Naive thymus-derived CD4-positive, alpha-beta T cell (primary cell): Measurements from ENCODE around the gene MCM9. TPM values are rescaled to one million over a fixed set of nuclear protein-coding genes. Genes with fewer than 3 reads are reported as not detected.

Experiments
- ATAC-seq: fragments of 150-1000 bp; cut with Tn5 transposase; 2 replicates; pipeline ENCODE4 v1.10.0; 2021; ENCODE audit warnings: mild to moderate bottlenecking, moderate library complexity
- CTCF ChIA-PET: fragments of 350-600 bp; sonication (Branson Sonifier 250); formaldehyde crosslinking; loops from one replicate; lab custom pipeline; 2021; ENCODE audit warnings: antibody characterized with exemption; lab: Charles Lee
- POLR2A ChIA-PET: fragments of 350-600 bp; sonication (Branson Sonifier 250); formaldehyde crosslinking; loops from one replicate; lab custom pipeline; 2021; ENCODE audit warnings: antibody characterized with exemption, inconsistent platforms; lab: Charles Lee
- DNase-seq, 9 donors: peaks; one replicate each; pipeline versions ENCODE4 v3.0.0 to v3.0.0-alpha.2; 2020 to 2022; ENCODE audit warnings: mixed read lengths in 1 of 9
- H3K27ac ChIP-seq: one replicate; pipeline ENCODE4 v1.7.0; 2013; ENCODE audit warnings: mild to moderate bottlenecking, low read depth, low read length, moderate library complexity
- H3K27me3 ChIP-seq, 2 donors: one replicate each; pipeline ENCODE4 v1.7.0; 2013; ENCODE audit warnings: low read length in 2 of 2, mild to moderate bottlenecking in 2 of 2, moderate library complexity in 2 of 2; ENCODE audit not compliant: control insufficient read depth in 2 of 2, insufficient read depth in 2 of 2
- H3K36me3 ChIP-seq, 3 experiments: 1 replicate in 2 of 3; 2 replicates in 1 of 3; pipeline ENCODE4 v1.7.0; 2013; ENCODE audit warnings: low read length in 3 of 3, mild to moderate bottlenecking in 3 of 3, moderate library complexity in 1 of 3; ENCODE audit not compliant: insufficient read depth in 3 of 3, control insufficient read depth in 2 of 3
- H3K4me1 ChIP-seq, 2 donors: one replicate each; pipeline ENCODE4 v1.7.0; 2013; ENCODE audit warnings: low read length in 2 of 2, mild to moderate bottlenecking in 2 of 2, moderate library complexity in 1 of 2; ENCODE audit not compliant: control insufficient read depth in 2 of 2, insufficient read depth in 2 of 2
- H3K4me3 ChIP-seq: 2 replicates; pipeline ENCODE4 v1.7.0; 2013; ENCODE audit warnings: mild to moderate bottlenecking, low read length
- H3K9me3 ChIP-seq, 3 experiments: 1 replicate in 2 of 3; 2 replicates in 1 of 3; pipeline ENCODE4 v1.7.0; 2013; ENCODE audit warnings: low read length in 3 of 3; ENCODE audit not compliant: control insufficient read depth in 2 of 3
- H3K27ac Mint-ChIP-seq, 9 donors: one replicate each; pipeline ENCODE4 v1.8.0; 2020 to 2022; ENCODE audit warnings: mixed read lengths in 9 of 9, mild to moderate bottlenecking in 8 of 9, moderate library complexity in 5 of 9, inconsistent platforms in 2 of 9
- H3K27me3 Mint-ChIP-seq, 5 donors: one replicate each; pipeline ENCODE4 v1.8.0; 2021 to 2022; ENCODE audit warnings: mixed read lengths in 5 of 5, mild to moderate bottlenecking in 1 of 5
- H3K36me3 Mint-ChIP-seq, 5 donors: one replicate each; pipeline ENCODE4 v1.8.0; 2020 to 2022; ENCODE audit warnings: mixed read lengths in 5 of 5, mild to moderate bottlenecking in 3 of 5, inconsistent platforms in 1 of 5
- H3K4me1 Mint-ChIP-seq, 7 donors: one replicate each; pipeline ENCODE4 v1.8.0; 2020 to 2022; ENCODE audit warnings: mixed read lengths in 7 of 7, mild to moderate bottlenecking in 3 of 7, inconsistent platforms in 1 of 7
- H3K4me3 Mint-ChIP-seq, 10 donors: one replicate each; pipeline ENCODE4 v1.8.0; 2020 to 2022; ENCODE audit warnings: mild to moderate bottlenecking in 10 of 10, mixed read lengths in 10 of 10, moderate library complexity in 6 of 10, inconsistent platforms in 2 of 10
- H3K9me3 Mint-ChIP-seq, 11 donors: one replicate each; pipeline ENCODE4 v1.8.0; 2020 to 2022; ENCODE audit warnings: mixed read lengths in 11 of 11, mild to moderate bottlenecking in 4 of 11, inconsistent platforms in 1 of 11, moderate library complexity in 1 of 11
- intact Hi-C, 2 donors: fragments of 100-400 bp; cut with micrococcal nuclease; formaldehyde crosslinking; loops; one replicate each; pipeline ENCODE4 v1.15.1; 2023
- polyA plus RNA-seq, 2 donors: library from polyadenylated mRNA; unstranded; fragments of 300-500 nt; fragmentation: Illumina TruSeq; gene quantifications; one replicate each; pipeline ENCODE4 v1.2.3, GENCODE V29; 2021
- total RNA-seq, 6 experiments: library from RNA in 5 of 6; stranded (reverse) in 5 of 6; gene quantifications; 1 replicate in 5 of 6; 2 replicates in 1 of 6; pipeline ENCODE4 v1.2.3 and lab custom pipeline; 2021 to 2026

MCM9 gene
- total RNA-seq (10 to 100 TPM; 21.8 to 33.7 (median 31.1) TPM), polyA plus RNA-seq (10 to 100 TPM; 12.1 to 16.0 TPM), total RNA-seq (lab: John Stamatoyannopoulos, UW) (56.1 reads per million, percentile 74 among the genes with 10 or more reads in this experiment)

- ATAC-seq, result peak; percentile 92
- peak within 1 kb of the TSS; percentile 98 for H3K4me3 ChIP-seq
- intact Hi-C loops, result loop anchor here (1.0 to 10.0 kb wide), 13 partner anchors 40 to 1450 kb away; partner anchors contain the start of genes ASF1A (in 2 of the 2), CEP85L (in 2 of the 2), FAM184A (in 2 of the 2) and MAN1A1 (in 2 of the 2)
Observed at GRCh38 chr6:118934461-118935330, at the start of gene MCM9. Gene MCM9, minus strand, starts transcription at chr6:118935159. Its CDS starts 3,436 bp downstream, at chr6:118931723.

DNA sequence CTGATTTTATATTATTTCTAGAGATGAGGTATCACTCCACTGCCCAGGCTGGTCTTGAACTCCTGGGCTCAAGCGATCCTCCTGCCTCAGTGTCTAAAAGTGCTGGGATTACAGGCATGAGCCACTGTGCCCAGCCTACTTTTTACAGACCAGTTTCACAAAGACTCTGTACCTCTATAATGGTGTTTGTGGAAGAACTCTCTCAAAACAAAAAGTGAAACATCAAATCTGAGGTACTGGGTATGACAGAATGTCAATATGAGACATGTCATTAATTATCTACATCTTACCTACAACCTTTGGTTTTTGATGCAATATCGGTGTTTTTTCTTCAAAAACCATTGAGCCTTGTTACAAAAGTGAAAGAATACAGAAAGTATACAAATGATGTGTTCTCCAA is 49.4 kb upstream of the MCM9 start:
- intact Hi-C loops, result no loop called here
- no peaks in the 10 kb centered on the region for H3K9me3 ChIP-seq
- ChIA-PET CTCF (no interaction called here), POLR2A (no interaction called here)
- ATAC-seq, result no peak
- no peaks in the 10 kb centered on the region for H3K4me1 ChIP-seq
- no peaks in the 10 kb centered on the region for H3K36me3 ChIP-seq
- DNase-seq, result no peak
- peaks cover 0 to 9% (median 4%) of the 10 kb centered on the region in 5 donors for H3K36me3 Mint-ChIP-seq
- no peaks in the 10 kb centered on the region for H3K27me3 ChIP-seq
- H3K27ac ChIP-seq, result no peak overlapping the region
- H3K27me3 Mint-ChIP-seq, result no peaks in the 10 kb centered on the region
- H3K4me1 Mint-ChIP-seq, result peaks cover 0 to 11% (median 0%) of the 10 kb centered on the region in 7 donors
- no peak overlapping the region for H3K27ac Mint-ChIP-seq
- no peaks in the 10 kb centered on the region for H3K9me3 Mint-ChIP-seq
- H3K4me3 ChIP-seq, result no peak overlapping the region
- no peak overlapping the region for H3K4me3 Mint-ChIP-seq

More at GRCh38 chr6:118934461-118935330, at the start of gene MCM9:
- Mint-ChIP-seq H3K9me3 (peaks cover 0 to 9% (median 4%) of the 10 kb centered on the region in 11 donors), H3K4me3 (peak within 1 kb of the TSS; percentile 86 to 96 (median 91)), H3K4me1 (peaks cover 22 to 47% (median 41%) of the 10 kb centered on the region in 7 donors), H3K36me3 (peaks cover 0 to 39% (median 34%) of the 10 kb centered on the region in 5 donors), H3K27ac (peak within 1 kb of the TSS; percentile 86 to 95 (median 93)), H3K27me3 (no peaks in the 10 kb centered on the region)
- Histone ChIP-seq H3K36me3 (peaks cover 0 to 10% (median 0%) of the 10 kb centered on the region in 3 experiments), H3K9me3 (no peaks in the 10 kb centered on the region), H3K27me3 (no peaks in the 10 kb centered on the region), H3K4me1 (peaks cover 4 to 8% of the 10 kb centered on the region in 2 donors), H3K27ac (peak within 1 kb of the TSS; percentile 95)
- ChIA-PET CTCF (interaction anchor here (0.6 to 1.0 kb wide), 2 partner anchors 19 to 370 kb away, joined by 3 read pairs; no protein-coding TSS in a partner anchor), POLR2A (interaction anchor here (0.6 to 3.3 kb wide), 10 partner anchors 40 to 414 kb away, joined by 3 to 55 read pairs (median 3); partner anchors contain the start of genes ASF1A and FAM184A)
- peak; percentile 77 to 93 (median 86) for DNase-seq

DNA sequence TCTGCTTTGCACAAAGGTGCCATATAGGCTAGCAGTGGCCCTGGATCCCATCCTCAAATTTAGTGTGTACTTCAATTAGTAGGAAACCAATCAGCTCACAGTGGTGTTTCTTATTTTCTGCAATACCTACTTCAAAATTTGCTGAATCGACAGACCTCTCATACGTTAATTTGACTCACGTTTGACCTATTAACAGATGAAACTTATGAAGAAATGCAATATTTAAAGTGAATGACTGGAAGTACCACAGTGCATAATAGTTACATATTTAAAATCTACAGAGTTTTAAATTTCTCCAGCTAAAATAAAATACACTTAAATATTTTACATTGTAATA is 47.6 kb upstream of the MCM9 start:
- Histone ChIP-seq H3K27me3 (no peaks in the 10 kb centered on the region), H3K9me3 (no peaks in the 10 kb centered on the region), H3K27ac (no peak overlapping the region), H3K36me3 (no peaks in the 10 kb centered on the region), H3K4me1 (no peaks in the 10 kb centered on the region), H3K4me3 (no peak overlapping the region)
- ATAC-seq (no peak), DNase-seq (no peak)
- peaks cover 0 to 11% (median 0%) of the 10 kb centered on the region in 7 donors for H3K4me1 Mint-ChIP-seq
- POLR2A ChIA-PET, result no interaction called here
- H3K9me3 Mint-ChIP-seq, result no peaks in the 10 kb centered on the region
- H3K27me3 Mint-ChIP-seq, result no peaks in the 10 kb centered on the region
- CTCF ChIA-PET, result no interaction called here
- intact Hi-C loops, result no loop called here
- no peak overlapping the region for H3K4me3 Mint-ChIP-seq
- no peak overlapping the region for H3K27ac Mint-ChIP-seq
- peaks cover 2 to 23% (median 11%) of the 10 kb centered on the region in 5 donors for H3K36me3 Mint-ChIP-seq

GRCh38 chr6:118981884-118982574 is 47.1 kb upstream of the MCM9 start:
- ChIA-PET POLR2A (interaction anchor here (0.7 kb wide), 1 partner anchor 69 kb away, joined by 3 read pairs; no protein-coding TSS in a partner anchor), CTCF (no interaction called here)
- peaks cover 0 to 11% (median 0%) of the 10 kb centered on the region in 7 donors for H3K4me1 Mint-ChIP-seq
- no peak for ATAC-seq
- Histone ChIP-seq H3K27ac (no peak overlapping the region), H3K4me1 (no peaks in the 10 kb centered on the region), H3K9me3 (no peaks in the 10 kb centered on the region), H3K4me3 (no peak overlapping the region), H3K27me3 (no peaks in the 10 kb centered on the region), H3K36me3 (no peaks in the 10 kb centered on the region)
- no peaks in the 10 kb centered on the region for H3K9me3 Mint-ChIP-seq
- no peaks in the 10 kb centered on the region for H3K27me3 Mint-ChIP-seq
- no peak for DNase-seq
- peaks cover 2 to 23% (median 11%) of the 10 kb centered on the region in 5 donors for H3K36me3 Mint-ChIP-seq
- intact Hi-C loops, result loop anchor here in 1 of 2 donors (2.0 kb wide), 1 partner anchor 13 kb away; no protein-coding TSS in a partner anchor
- H3K27ac Mint-ChIP-seq, result no peak overlapping the region
- no peak overlapping the region for H3K4me3 Mint-ChIP-seq

- DNase-seq, result no peak
- Mint-ChIP-seq H3K27me3 (no peaks in the 10 kb centered on the region), H3K4me1 (peaks cover 0 to 8% (median 0%) of the 10 kb centered on the region in 7 donors), H3K27ac (peak overlapping the region in 1 of 9 donors; percentile 2), H3K36me3 (peaks cover 2 to 30% (median 14%) of the 10 kb centered on the region in 5 donors), H3K9me3 (no peaks in the 10 kb centered on the region), H3K4me3 (no peak overlapping the region)
- H3K27ac ChIP-seq, result no peak overlapping the region
- ChIA-PET POLR2A (no interaction called here), CTCF (no interaction called here)
- no peaks in the 10 kb centered on the region for H3K36me3 ChIP-seq
- no peaks in the 10 kb centered on the region for H3K4me1 ChIP-seq
- no peaks in the 10 kb centered on the region for H3K9me3 ChIP-seq
- intact Hi-C loops, result loop anchor here in 1 of 2 donors (2.0 kb wide), 1 partner anchor 15 kb away; no protein-coding TSS in a partner anchor
- no peaks in the 10 kb centered on the region for H3K27me3 ChIP-seq
- no peak overlapping the region for H3K4me3 ChIP-seq
- ATAC-seq, result no peak
Observed at GRCh38 chr6:118980063-118980462, 45.1 kb upstream of the MCM9 start.

DNA sequence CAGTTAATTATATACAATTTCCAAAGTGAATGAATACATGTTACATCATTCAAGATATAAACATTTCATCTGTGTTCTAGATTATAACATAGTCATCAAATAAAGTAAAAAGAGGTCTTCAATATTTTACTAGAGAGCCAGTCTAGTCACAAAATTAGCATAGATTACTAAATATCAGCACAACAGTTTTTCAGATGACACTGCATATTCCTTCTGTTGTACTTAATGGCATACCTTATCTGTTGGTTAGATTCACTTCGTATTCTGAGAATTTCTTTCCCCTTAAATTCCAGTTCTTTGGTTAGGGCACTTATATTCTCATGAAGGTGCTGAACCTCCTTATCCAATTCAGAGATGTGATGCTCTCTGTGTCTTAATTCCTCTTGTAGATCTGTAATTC is 39.8 kb upstream of the MCM9 start:
- Mint-ChIP-seq H3K9me3 (no peaks in the 10 kb centered on the region), H3K27ac (no peak overlapping the region), H3K4me1 (peaks cover 0 to 2% (median 0%) of the 10 kb centered on the region in 7 donors), H3K27me3 (no peaks in the 10 kb centered on the region), H3K4me3 (no peak overlapping the region), H3K36me3 (peaks cover 0 to 32% (median 14%) of the 10 kb centered on the region in 5 donors)
- H3K4me1 ChIP-seq, result no peaks in the 10 kb centered on the region
- CTCF ChIA-PET, result interaction anchor here (5.3 kb wide), 1 partner anchor 136 kb away, joined by 26 read pairs; no protein-coding TSS in a partner anchor
- H3K36me3 ChIP-seq, result no peaks in the 10 kb centered on the region
- ATAC-seq, result no peak
- no peak for DNase-seq
- no peaks in the 10 kb centered on the region for H3K9me3 ChIP-seq
- intact Hi-C loops, result no loop called here
- POLR2A ChIA-PET, result no interaction called here
- H3K27me3 ChIP-seq, result no peaks in the 10 kb centered on the region
- H3K4me3 ChIP-seq, result no peak overlapping the region
- H3K27ac ChIP-seq, result no peak overlapping the region
